HG02943 (cell line): ENCODE data around the gene CXCL14.

Experiments
- ATAC-seq: cut with Tn5 transposase; IDR thresholded peaks from one replicate; pipeline ENCODE4 v1.9.1; 2021; ENCODE audit warnings: mild to moderate bottlenecking, low read depth, moderate library complexity; ENCODE audit not compliant: unreplicated experiment

CXCL14 gene

DNA sequence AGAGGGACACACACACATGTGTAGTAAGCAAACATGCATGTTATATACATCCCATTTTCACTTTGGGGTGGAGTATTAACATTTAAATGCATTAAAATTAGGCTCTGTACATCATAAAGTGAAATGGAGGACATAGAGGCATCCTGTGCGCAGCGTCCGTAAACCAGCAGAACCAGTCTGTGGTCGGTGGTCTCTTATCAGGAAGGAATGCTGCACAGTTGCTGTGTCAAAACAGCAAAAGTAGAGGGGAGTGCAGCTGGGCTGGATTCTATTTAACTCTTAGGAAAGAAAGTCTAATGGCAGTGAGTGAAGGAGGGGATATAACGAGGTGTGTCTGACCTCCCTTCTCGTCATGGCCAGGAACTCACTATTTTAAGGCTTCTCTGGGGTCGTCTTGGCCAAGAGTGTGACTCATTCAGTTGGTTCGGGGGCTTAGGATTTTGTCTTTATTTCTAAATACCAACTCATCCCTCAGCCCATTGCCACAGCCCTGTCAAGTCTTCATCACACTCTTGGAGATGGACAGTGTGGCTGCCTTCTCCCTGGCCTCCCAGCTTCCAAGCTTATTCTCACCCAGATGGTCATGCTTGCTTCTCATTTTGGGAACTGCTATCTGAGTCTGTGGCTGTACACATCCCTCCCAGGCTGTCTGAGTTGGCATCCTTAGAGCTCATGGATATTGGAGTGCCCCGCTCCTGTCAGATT, 20.1 kb upstream of the CXCL14 start:
- ATAC-seq, result no peak

DNA sequence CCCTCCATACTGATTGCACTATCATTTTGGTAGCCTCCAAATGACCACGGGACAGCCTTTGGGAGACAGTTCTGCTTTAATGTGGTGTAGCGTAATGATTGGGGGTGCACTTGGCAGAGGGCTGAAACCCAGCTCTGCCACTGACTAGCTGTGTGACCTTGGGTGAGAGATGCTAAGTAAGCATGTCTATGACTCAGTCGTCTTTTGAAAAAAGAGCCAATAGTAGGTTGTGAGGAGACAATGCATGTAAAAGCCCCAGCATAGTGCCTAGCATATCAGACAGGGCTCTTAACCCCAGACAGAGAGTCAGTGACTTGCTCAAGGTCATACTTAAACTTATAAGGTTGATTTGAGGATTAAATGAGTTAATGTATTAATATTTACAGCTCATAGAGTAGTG, 18.0 kb upstream of the CXCL14 start:
- no peak for ATAC-seq

DNA sequence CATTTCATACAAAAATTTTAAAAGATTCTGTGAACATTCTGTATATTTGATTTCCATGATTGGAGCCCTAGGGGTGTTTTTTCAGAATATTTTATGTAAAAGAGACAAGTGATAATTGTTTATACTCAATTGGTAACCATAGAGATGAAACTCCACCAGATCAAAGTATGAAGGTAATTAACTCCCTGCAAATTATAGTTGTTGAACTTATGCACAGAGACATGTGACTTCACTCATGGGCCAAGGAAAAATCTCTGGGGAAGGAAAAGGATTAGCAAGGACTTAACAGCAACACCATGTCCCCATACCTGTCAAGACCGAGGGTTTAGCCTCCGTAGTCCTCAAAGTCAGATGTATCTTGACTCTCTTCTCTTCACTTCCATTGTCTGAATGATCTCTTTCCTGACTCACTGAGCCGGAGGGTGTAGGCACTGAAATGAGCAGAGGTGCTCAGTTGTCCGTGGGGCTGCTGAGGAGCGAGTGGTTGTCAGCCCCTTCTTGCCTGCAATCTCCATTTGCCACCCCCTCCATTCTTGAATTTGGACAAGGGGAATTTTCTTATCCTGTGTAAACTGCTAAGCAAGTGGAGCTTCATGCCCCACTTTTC, 17.5 kb upstream of the CXCL14 start:
- no peak for ATAC-seq

DNA sequence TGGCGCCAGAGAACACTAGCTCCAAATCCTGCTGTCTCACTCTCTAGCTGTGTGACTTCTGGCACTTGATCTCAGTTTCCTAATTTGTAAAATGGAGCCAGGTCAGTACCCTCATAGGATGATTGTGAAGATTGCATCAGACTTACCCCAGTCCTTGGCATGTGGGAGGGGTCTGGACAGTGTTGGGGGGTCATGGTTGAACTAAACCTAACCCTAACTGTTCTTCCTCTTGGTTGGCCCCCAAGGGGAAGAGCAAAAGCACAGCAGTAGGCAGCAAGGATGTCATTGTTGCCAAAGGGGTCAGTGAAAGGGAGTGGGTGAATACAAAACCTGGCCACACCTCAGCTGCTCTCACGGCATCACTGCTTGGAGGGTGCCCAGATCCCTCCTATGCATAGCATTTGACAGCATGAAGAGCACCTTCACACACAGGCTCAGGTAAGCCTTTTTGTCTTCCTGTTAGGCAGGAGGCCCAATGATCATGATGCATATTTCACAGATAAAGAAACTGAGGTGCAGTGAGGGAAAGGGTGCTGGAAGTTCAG, 15.7 kb upstream of the CXCL14 start:
- no peak for ATAC-seq

DNA sequence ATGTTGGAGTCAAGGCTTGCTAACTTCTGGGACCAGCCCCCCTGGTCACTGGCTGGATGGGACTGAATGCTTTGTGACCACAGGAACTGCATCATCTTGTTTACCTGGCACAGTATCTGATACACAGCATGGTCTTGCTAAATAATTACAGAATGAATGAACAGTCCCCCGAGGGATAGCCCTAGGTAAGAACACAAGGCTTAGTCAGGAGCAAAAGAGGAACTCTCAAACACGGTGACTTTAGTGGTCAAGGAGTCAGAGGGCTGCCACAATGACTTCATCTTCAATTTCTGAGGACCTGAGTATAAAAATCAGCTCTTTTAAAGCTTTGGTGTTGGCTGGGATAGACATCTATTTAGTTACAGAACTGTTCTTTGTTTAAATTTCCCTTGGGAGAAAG, 15.1 kb upstream of the CXCL14 start:
- no peak for ATAC-seq

DNA sequence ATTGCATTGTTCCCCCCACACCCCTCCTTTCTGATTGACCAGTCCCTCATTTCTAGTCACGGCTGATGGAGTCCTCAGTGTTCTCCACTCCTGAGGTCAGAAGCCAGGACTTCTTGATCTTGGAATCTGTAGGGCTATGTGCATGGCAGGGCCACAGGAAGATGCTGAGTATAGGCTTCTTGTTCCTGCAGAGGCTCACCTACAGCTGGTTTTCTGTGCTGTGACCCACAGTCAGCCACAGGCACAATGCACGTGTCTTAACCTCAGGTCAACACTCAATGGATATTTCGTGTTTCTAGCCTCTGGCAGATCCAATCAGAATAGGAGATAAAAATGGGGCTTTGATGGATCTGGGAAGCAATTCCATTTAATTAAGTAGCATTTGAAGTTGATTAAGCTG, 14.3 kb upstream of the CXCL14 start:
- ATAC-seq, result no peak

DNA sequence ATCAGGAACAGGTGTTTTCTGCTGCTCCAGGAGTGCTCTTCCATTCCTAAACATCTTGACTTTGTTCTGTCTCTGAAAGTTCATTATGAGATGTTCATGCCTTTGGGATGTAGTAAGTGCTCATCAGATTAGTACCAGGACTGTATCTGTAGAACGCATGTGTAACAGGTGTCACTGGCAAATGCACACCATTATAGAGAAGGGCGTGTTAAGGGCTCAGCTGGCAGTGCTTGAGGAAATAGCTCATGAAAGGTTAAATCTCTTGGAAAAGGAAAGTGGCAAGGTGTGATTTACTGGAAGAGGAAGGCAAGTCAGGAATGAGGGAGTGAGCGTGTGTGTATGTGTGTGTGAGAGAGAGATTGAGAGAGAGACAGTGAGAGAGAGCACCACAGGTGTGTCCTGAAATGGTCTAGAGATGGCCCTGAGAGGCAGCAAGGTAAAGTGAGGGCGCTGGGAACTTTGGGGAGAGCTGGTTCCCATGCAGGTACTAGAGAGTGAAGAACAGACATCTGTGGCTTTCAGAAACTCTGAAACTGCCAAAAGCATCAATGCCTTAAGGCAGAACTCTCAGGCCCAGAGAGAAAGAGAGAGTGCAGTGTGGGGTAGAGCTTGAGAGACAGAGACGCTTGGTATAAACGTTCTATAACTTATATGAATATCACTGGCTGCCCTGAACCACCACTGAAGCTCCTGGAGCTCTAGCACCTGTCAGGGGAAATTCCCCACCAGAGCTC, 13.7 kb upstream of the CXCL14 start:
- ATAC-seq, result no peak

DNA sequence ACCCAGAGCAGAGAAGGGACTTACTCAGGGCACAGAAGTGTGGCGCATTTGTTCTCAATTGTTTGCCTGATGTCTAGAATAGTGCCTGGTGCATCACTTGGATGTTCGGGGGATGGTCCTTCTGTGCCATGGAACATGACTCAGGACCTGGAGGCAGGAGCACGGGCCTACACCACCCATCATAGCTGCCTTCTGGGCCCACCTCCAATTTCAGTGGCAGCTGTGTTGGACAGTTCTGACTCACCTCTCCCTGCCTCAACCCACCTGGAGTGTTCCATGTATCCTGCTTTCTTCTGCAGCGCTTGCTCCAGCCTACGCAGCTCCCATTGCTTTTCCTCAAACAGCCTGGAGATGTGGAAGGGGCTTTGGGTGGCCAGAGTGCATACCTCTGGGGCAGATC, 12.5 kb upstream of the CXCL14 start:
- no peak for ATAC-seq

DNA sequence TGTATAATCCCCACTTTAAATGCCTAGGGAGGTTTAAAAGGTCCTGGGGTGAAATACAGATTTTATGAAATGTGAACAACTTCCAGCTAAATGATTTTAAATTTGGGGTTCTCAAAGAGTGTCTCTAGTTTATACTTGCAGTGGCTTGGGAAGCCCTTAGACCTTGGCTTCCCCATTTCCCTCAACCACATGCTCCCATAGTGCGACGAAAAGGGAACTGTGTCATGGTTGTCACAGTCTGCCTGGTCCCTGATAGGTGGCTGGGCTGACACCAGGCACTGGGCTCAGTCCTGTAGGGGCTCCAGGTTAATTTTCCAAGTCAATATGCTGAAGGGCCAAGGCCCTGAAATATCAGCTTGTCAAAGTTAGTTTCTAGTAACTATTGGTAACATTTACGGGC, 10.4 kb upstream of the CXCL14 start:
- ATAC-seq, result no peak

DNA sequence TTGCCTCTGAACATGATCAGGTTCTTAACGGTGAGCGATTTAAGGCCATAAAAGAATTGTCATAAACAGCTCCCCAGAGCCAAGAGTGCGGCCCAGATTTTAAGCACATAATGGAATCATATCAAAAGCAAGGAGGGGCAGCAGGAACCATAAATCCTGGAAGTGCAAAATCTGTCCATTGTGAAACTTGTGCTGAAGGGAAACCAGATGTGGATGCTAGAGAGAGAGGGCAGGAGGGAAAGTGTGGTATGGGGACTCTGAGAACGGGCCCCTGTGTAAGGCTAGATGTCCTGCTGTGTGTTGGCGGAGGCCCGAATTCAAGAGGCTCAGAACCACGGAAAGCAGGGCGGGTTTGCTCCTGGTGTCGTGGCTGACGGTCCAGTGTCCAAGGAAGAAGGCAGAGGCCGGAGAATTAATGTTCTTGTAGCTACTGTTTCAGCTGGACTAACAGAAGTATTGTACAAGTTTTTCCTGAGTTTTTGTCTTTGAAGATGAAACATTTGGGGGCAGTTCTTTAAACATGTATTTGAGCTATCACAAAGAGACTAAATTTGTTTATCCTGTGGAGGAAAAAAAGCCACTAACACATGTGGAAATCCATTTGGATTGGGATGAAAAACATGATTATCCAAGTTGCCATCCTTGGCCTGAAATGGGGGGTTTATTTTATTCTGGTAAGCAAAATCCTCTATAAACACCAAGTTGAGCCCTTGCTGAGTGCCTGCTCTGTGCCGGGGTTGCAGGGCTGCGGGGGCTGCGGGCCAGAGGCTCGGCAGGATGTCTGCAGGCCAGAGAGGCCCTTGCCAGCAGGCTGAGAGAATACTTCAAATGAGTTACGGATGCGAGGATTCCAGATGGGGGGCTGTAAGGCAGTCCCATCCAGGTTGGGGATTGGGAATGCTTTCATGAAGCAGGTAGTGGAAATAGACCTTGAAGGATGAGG, 9.2 kb upstream of the CXCL14 start:
- no peak for ATAC-seq

DNA sequence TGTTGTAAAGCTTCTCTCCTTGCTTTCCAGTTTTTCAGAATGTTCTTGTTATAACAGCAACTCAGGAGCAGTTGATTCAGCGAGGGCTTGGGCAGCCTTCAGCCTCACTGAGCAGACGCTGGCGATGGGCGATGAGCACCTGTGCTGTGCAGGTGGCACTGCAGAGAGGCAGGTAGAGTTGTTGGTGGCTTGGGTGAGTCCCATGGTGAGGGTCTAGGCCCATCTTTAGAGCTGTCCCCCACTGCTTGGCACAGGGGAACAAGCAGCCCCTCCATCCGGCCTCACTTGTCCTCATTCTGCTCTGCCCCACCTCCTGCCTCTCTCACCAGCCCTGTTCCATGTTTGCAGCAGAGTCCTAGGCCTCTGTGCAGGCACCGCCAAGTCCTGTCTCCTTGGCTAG, 6.1 kb upstream of the CXCL14 start:
- ATAC-seq, result no peak

DNA sequence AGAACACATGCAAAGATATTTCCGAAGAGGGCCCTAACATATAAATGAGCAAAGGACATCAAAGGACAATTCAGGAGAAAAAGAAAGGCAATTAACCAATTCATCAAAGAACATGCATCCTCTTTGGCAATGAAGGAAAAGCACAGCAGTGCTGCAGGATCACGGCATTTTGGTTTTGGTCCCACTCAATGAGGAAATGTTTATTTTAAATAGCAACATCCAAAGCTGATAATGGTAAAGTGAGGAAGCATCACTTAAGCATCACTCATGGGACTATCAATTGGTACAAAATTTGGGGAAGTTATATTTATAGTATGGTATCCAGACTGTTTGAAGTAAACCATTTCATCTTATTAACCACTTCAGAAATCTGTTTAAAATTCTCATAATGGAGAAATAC, 5.5 kb upstream of the CXCL14 start:
- ATAC-seq, result no peak

DNA sequence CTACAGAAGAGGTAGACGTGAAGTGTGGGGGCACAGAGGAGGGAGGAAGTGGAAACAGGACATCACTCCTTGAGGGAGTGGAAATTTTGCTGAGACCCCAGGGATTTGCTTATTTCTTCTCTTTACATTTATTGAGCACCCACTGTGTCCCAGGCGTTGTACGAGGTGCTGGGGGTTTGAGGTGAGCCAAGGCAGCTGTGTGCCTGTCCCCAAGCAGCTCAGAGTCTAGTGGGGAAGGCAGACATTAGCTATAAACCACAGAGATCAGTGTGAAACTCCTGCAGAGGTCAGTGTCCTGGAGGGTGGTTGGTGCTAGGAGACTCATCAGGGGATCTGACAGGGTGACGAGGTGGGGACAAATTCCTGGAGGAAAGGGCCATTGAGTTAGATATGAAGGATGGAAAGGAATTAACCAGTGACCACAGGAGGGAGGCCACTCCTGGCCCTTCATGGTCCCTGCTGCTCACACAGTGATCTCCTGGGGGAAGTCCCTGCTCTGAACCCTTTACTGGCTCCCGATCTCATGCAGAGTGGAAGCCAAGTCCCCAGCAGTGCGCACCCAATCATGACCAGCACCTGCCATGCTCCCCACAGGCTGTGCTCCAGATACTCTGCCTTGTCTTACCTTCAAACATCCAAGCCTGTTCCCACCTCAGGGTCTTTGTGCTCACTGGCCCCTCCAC, 3.4 kb upstream of the CXCL14 start:
- no peak for ATAC-seq

DNA sequence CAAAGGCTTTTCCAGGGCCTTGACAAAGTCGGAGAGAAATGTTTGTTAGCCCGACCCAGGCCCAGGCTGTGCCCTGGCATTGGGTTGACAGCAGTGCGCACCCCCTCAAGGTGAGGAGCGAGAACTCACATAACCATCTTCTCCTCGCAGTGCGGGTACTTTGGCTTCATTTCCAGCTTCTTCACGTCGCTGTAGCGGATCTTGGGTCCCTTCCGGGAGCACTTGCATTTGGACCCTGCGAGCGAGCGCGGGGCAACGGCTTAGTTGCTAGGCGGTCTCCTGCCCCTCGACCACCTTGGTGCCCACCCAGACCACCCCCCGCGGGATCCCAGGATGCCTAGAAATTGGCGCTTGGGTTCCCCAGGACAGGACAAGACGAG, 496 bp downstream of the CXCL14 start:
- no peak for ATAC-seq

DNA sequence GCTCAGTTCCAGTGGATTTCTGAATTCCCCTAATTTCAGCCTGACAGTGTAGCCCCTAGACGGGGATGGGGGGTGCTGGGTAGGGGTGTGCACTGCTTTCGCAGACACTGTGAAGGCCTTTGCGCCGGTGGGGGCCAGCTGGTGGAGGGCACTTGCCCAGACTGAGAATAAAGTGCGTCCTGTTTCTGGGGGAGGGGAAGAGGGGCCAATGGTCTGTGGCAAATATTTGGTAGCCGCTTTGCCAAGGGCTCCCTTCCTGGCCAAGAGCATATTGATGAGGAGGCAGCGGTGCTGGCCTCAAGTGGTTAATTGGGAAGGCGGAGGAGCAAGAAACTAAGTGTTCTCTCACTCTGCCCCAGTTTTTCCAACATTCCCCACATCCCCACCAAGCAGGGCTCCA, 1.4 kb downstream of the CXCL14 start:
- ATAC-seq, result no peak

DNA sequence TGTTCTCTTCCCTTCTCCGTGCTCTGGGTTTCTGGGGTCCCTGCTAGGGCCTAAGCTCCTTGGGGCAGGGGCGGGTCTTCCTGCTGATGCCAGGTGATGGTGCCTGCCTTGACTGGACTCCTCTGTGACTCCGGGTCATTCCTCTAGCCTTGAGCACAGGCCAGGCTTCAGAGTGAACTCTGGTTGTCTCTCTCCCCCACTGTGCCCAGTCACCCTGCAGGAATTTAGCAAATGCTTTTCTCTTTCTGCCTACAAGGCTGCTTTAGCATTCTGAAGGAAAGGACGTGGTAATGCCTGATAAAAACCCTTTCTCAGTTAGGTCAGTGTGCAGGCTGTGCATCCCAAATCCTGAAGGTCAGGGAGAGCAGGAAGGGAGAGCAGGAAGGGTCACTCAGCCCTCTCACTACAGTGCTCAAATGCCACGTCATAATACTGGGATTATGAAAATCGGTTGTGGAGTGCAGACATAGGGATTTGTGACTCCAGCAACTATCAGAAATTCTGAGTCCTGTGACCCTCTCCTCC, 2.7 kb downstream of the CXCL14 start:
- ATAC-seq, result no peak

DNA sequence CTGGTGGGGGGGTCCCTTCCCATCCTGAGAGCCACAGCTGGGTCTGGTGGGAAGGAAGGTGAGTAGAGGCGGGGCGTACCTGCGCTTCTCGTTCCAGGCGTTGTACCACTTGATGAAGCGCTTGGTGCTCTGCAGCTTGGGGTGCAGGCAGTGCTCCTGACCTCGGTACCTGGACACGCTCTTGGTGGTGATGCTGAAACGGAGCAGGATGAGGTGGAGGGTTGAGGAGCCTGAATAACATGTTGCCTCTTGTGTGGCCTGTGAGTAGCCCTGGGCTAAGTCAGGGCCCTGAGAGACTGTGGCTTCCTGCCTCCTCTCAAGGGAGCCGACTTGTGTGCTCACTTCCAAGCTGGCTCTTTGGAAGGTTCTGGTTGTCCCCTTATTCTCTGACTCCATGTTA, 4.3 kb downstream of the CXCL14 start:
- no peak for ATAC-seq

DNA sequence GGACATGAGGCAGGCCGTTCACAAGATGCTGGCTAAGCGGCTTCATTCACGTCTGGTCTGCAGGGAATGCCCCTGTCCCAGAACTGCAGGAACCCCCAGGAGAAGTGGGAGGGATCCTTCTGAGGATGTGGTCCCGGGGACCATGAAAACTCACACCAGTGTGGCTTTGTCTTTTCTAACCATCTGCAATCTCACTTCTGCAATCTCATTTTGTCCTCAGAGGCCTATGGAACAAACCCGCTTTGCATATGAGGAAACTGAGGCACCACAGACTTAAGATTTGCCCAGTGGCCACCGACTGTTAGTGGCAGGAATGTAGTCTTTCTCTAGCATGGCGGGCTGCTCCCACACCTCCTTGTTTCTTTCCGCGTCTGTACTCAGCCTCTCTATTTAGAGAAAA, 6.9 kb downstream of the CXCL14 start:
- ATAC-seq, result no peak

DNA sequence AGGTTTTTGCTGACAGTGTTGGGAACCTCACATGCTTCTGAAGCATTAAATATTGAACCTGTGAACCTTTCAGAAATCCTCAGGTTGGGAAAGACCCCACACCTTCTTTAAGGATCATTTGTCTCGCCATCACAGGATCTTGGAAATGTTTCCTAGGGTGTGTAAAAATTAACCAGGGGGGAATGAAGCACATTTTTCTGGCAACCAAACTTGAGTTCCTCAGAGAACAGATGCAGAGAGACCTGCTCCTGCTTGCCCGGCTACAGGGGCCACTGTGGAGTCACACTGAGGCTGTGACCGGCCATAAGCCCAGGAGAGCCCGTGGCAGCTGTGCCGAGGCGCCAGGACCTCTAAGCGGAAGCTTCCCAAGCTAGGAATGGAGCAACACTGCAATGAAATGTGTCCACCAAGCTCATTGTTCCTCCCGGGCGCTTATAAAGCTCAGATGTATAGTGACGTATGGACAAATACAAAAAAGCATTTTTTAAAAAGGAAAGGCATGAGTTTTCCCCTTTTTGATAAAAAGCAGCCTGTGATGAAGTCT, 7.7 kb downstream of the CXCL14 start:
- no peak for ATAC-seq

DNA sequence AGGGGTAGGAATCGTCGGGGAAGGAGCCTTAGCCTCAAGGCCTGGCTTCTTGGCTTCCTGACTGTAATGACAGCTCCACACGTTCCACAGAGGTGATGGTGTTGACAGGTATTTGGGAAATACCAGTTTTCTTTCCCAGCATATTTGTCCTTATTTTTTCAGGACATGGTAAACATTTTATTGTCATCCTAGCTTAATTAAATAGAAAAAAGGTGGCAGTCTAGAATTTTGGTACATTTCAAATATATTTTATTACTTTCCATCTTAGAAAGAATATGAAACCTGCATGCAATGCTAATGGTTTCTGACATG, 8.4 kb downstream of the CXCL14 start:
- ATAC-seq, result no peak
